GM21576 (cell line): Measurements from ENCODE around the gene KLHL4.
"Not testable (repeated sequence)": the region's sequence is repeated elsewhere in the genome, so short reads cannot be mapped to it uniquely, and the experiment has no call there.

ENCODE experiments used
- ATAC-seq: cut with Tn5 transposase; IDR thresholded peaks from one replicate; pipeline ENCODE4 v1.9.1; 2021; ENCODE audit warnings: mild to moderate bottlenecking, moderate library complexity; ENCODE audit not compliant: unreplicated experiment

The KLHL4 gene

GRCh38 chrX:87517571-87518141, at the start of gene KLHL4:
Gene KLHL4 (plus strand): TSS chrX:87517802. CDS start chrX:87517894, 92 bp downstream.
- ATAC-seq: no peak

- no peak for ATAC-seq
These were observed 48.7 kb upstream of the KLHL4 start for GRCh38 chrX:87468941-87469340.

GRCh38 chrX:87475793-87476192, 41.8 kb upstream of the KLHL4 start:
- ATAC-seq: no peak

- ATAC-seq: not testable (repeated sequence)
These were observed 38.9 kb upstream of the KLHL4 start for GRCh38 chrX:87478703-87479102.

- ATAC-seq: no peak
These were observed 28.5 kb upstream of the KLHL4 start for GRCh38 chrX:87489071-87489470.

GRCh38 chrX:87515836-87516235, 1.8 kb upstream of the KLHL4 start:
- no peak for ATAC-seq

GRCh38 chrX:87516717-87517121, 883 bp upstream of the KLHL4 start:
- ATAC-seq: no peak

- ATAC-seq: no peak
These were observed 902 bp downstream of the KLHL4 start for GRCh38 chrX:87518504-87518903.

GRCh38 chrX:87525771-87526229, 8.2 kb downstream of the KLHL4 start:
- no peak for ATAC-seq

- ATAC-seq: no peak
These were observed 8.7 kb downstream of the KLHL4 start for GRCh38 chrX:87526281-87526680.

- ATAC-seq: no peak
These were observed 10.9 kb downstream of the KLHL4 start for GRCh38 chrX:87528487-87528886.

GRCh38 chrX:87571964-87572363, 54.4 kb downstream of the KLHL4 start:
- no peak for ATAC-seq

- ATAC-seq: no peak
These were observed 55.3 kb downstream of the KLHL4 start for GRCh38 chrX:87572901-87573300.

GRCh38 chrX:87578978-87579377, 61.4 kb downstream of the KLHL4 start:
- ATAC-seq: no peak

- ATAC-seq: no peak
These were observed 63.3 kb downstream of the KLHL4 start for GRCh38 chrX:87580862-87581261.

GRCh38 chrX:87582453-87582852, 64.9 kb downstream of the KLHL4 start:
- no peak for ATAC-seq

GRCh38 chrX:87583679-87584078, 66.1 kb downstream of the KLHL4 start:
- no peak for ATAC-seq

- ATAC-seq: no peak
These were observed 98.8 kb downstream of the KLHL4 start for GRCh38 chrX:87616371-87616770.

GRCh38 chrX:87621697-87622096, 104.1 kb downstream of the KLHL4 start:
- ATAC-seq: no peak

- ATAC-seq: no peak
These were observed 109.4 kb downstream of the KLHL4 start for GRCh38 chrX:87626996-87627395.

- no peak for ATAC-seq
These were observed 116.8 kb downstream of the KLHL4 start for GRCh38 chrX:87634361-87634760.

- no peak for ATAC-seq
These were observed 118.9 kb downstream of the KLHL4 start for GRCh38 chrX:87636533-87636932.

- not testable (repeated sequence) for ATAC-seq
These were observed 123.8 kb downstream of the KLHL4 start for GRCh38 chrX:87641439-87641838.
